Spleen (tissue), 7 donors: ENCODE measurements around the gene TTC28.

ENCODE experiments used
- CTCF ChIP-seq, 11 experiments: fragments of 200-600 bp in 7 of 11; fragments of 450-650 bp in 4 of 11; sonication (generic) in 4 of 11; IDR thresholded peaks in 8 of 11; conservative IDR thresholded peaks in 3 of 11; 1 replicate in 7 of 11; 2 replicates in 4 of 11; pipeline versions ENCODE4 v1.4.0 to v1.8.0; 2016 to 2021; ENCODE audit warnings: antibody characterized with exemption in 11 of 11, inconsistent platforms in 4 of 11, mild to moderate bottlenecking in 1 of 11
- POLR2A ChIP-seq, 3 donors: fragments of 450-650 bp; IDR thresholded peaks; one replicate each; pipeline ENCODE4 v1.5.1; 2017; ENCODE audit warnings: antibody characterized with exemption in 3 of 3, mild to moderate bottlenecking in 1 of 3
- donor health status: DM: no; HTN: no; CAD: no; lungs with moderate emphysema.
- donor health status: DM: no; HTN: no; CAD: no.
- donor health status: DM: no; HTN: no; CAD: no.

- TF ChIP-seq CTCF (IDR thresholded peaks at IDR 0.05 in 8 of 11, conservative IDR thresholded peaks at IDR 0.05 in 3 of 11) (no peak), POLR2A (IDR thresholded peaks at IDR 0.05) (no peak)
These were observed 628.4 kb downstream of the TTC28 start for GRCh38 chr22:28051091-28051786.
